Measurements from ENCODE around the gene ALG2. TPM values are rescaled to one million over a fixed set of nuclear protein-coding genes. Genes with fewer than 3 reads are reported as not detected.

Gene ALG2
- total RNA-seq, 1 experiment from 2014 or later, result 39.8 TPM

- TF ChIP-seq CTCF (IDR thresholded peaks at IDR 0.05; ENCODE audit: insufficient read depth in 1 of 2, low read depth in 1 of 2, low read length in 1 of 2, severe bottlenecking in 1 of 2, unreplicated experiment in 1 of 2), result no peak
- H3K9me3 ChIP-seq, result no peaks in the 10 kb centered on the region
- Mint-ChIP-seq H3K27ac (ENCODE audit: unreplicated experiment) (peak overlapping the region; percentile 44), H3K36me3 (ENCODE audit: insufficient read depth, unreplicated experiment) (peaks cover 21% of the 10 kb centered on the region), H3K27me3 (ENCODE audit: insufficient read depth, unreplicated experiment) (no peaks in the 10 kb centered on the region), H3K9me3 (ENCODE audit: unreplicated experiment) (no peaks in the 10 kb centered on the region), H3K4me3 (ENCODE audit: unreplicated experiment) (no peak overlapping the region), H3K4me1 (ENCODE audit: low read depth, unreplicated experiment) (no peaks in the 10 kb centered on the region)
- DNase-seq, result no peak
- intact Hi-C loops (cut with micrococcal nuclease; ENCODE audit: unreplicated experiment), result no loop called here
- no peaks in the 10 kb centered on the region for H3K36me3 ChIP-seq (ENCODE audit: control insufficient read depth, insufficient read depth, low read length)
- H3K4me3 ChIP-seq (ENCODE audit: low read depth, low read length), result no peak overlapping the region
- POLR2A ChIA-PET, result no interaction called here
- H3K4me1 ChIP-seq, result peaks cover 17% of the 10 kb centered on the region
- CTCF ChIA-PET, result no interaction called here
- no peaks in the 10 kb centered on the region for H3K27me3 ChIP-seq (replicated peaks; ENCODE audit: control insufficient read depth, insufficient read depth, low read length)
- no TSS peak for BruUV-seq (replicated peaks)
Measured at GRCh38 chr9:99234618-99235017, 12.9 kb upstream of the ALG2 start.

GRCh38 chr9:99231711-99232110 is 10.0 kb upstream of the ALG2 start:
- CTCF ChIA-PET, result interaction anchor here (0.5 to 1.7 kb wide), 3 partner anchors 9 to 44 kb away, joined by 3 to 6 read pairs (median 5); partner anchors contain the start of genes ALG2 and SEC61B
- peak; percentile 65 to 69 for TF ChIP-seq CTCF (IDR thresholded peaks at IDR 0.05; ENCODE audit: insufficient read depth in 1 of 2, low read depth in 1 of 2, low read length in 1 of 2, severe bottlenecking in 1 of 2, unreplicated experiment in 1 of 2)
- no peak overlapping the region for H3K27ac Mint-ChIP-seq (ENCODE audit: unreplicated experiment)
- H3K27me3 Mint-ChIP-seq (ENCODE audit: insufficient read depth, unreplicated experiment), result no peaks in the 10 kb centered on the region
- H3K4me3 Mint-ChIP-seq (ENCODE audit: unreplicated experiment), result no peak overlapping the region
- H3K36me3 Mint-ChIP-seq (ENCODE audit: insufficient read depth, unreplicated experiment), result peaks cover 41% of the 10 kb centered on the region
- no peaks in the 10 kb centered on the region for H3K4me1 Mint-ChIP-seq (ENCODE audit: low read depth, unreplicated experiment)
- no peaks in the 10 kb centered on the region for H3K36me3 ChIP-seq (ENCODE audit: control insufficient read depth, insufficient read depth, low read length)
- POLR2A ChIA-PET, result no interaction called here
- peaks cover 2% of the 10 kb centered on the region for H3K4me1 ChIP-seq
- no TSS peak for BruUV-seq (replicated peaks)
- H3K9me3 Mint-ChIP-seq (ENCODE audit: unreplicated experiment), result no peaks in the 10 kb centered on the region
- intact Hi-C loops (cut with micrococcal nuclease; ENCODE audit: unreplicated experiment), result no loop called here
- no peaks in the 10 kb centered on the region for H3K9me3 ChIP-seq
- H3K4me3 ChIP-seq (ENCODE audit: low read depth, low read length), result no peak overlapping the region
- H3K27me3 ChIP-seq (replicated peaks; ENCODE audit: control insufficient read depth, insufficient read depth, low read length), result no peaks in the 10 kb centered on the region
- DNase-seq, result peak in 1 of 2 experiments; percentile 44

GRCh38 chr9:99230206-99230605 is 8.5 kb upstream of the ALG2 start:
- no peaks in the 10 kb centered on the region for H3K36me3 ChIP-seq (ENCODE audit: control insufficient read depth, insufficient read depth, low read length)
- Mint-ChIP-seq H3K4me1 (ENCODE audit: low read depth, unreplicated experiment) (no peaks in the 10 kb centered on the region), H3K9me3 (ENCODE audit: unreplicated experiment) (no peaks in the 10 kb centered on the region), H3K4me3 (ENCODE audit: unreplicated experiment) (no peak overlapping the region), H3K27ac (ENCODE audit: unreplicated experiment) (no peak overlapping the region), H3K27me3 (ENCODE audit: insufficient read depth, unreplicated experiment) (no peaks in the 10 kb centered on the region), H3K36me3 (ENCODE audit: insufficient read depth, unreplicated experiment) (peaks cover 41% of the 10 kb centered on the region)
- no peak for TF ChIP-seq CTCF (IDR thresholded peaks at IDR 0.05; ENCODE audit: insufficient read depth in 1 of 2, low read depth in 1 of 2, low read length in 1 of 2, severe bottlenecking in 1 of 2, unreplicated experiment in 1 of 2)
- POLR2A ChIA-PET, result no interaction called here
- H3K9me3 ChIP-seq, result no peaks in the 10 kb centered on the region
- CTCF ChIA-PET, result no interaction called here
- H3K4me3 ChIP-seq (ENCODE audit: low read depth, low read length), result no peak overlapping the region
- intact Hi-C loops (cut with micrococcal nuclease; ENCODE audit: unreplicated experiment), result no loop called here
- DNase-seq, result no peak
- no peaks in the 10 kb centered on the region for H3K27me3 ChIP-seq (replicated peaks; ENCODE audit: control insufficient read depth, insufficient read depth, low read length)
- no TSS peak for BruUV-seq (replicated peaks)
- no peaks in the 10 kb centered on the region for H3K4me1 ChIP-seq
